GM18858 (cell line): ENCODE data around the gene CASTOR1.

Source experiments
- ATAC-seq: cut with Tn5 transposase; IDR thresholded peaks from one replicate; pipeline ENCODE4 v1.9.1; 2021; ENCODE audit not compliant: unreplicated experiment

CASTOR1 gene

DNA sequence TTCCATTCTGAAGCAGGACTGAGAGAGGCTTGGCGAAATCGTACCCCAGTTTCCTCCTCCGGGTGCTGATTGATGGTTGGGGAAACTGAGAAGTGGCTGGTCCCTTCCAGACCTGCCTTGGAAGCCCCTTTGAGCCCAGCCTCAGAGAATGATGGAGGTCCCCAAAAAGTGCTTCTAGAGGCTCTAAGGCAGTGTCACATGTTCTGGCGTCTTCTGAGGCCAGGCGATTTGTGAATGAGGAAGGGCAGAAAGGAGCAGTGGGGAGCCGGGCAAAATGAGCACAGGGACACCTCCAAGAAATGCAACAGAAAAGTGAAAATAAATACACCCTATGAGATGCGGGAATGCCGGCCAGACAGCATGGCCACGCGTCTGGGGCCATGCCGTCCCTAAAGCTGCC lies 41.7 kb downstream of the CASTOR1 start:
- ATAC-seq, result no peak

DNA sequence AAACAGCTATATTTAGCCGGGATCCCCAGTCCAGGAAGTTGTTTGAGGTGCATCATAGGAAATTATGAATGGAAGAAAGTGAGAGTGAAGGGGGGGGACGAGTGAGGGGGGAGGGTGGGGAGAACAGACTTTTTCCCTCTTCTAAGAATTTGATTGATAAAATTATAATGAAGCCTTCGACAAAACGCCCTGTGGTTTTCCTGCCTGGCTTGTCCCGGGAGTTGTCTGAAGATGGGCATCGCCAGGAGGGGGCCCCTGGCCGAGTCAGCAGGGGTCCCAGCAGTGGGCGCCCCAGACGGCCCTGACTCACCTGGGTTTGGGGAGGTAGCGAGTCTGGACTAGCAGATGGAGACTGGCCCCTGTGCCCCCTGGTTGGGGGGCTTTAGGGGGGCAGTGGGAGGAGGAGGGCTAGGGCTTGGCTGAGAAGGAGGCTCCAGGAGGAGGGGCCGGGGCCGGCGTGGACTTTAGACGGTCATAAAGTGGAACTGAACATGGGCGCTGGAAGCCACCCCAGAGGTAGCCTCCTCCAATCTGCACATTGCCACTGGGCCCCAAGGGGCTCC lies 42.4 kb downstream of the CASTOR1 start:
- ATAC-seq, result no peak

DNA sequence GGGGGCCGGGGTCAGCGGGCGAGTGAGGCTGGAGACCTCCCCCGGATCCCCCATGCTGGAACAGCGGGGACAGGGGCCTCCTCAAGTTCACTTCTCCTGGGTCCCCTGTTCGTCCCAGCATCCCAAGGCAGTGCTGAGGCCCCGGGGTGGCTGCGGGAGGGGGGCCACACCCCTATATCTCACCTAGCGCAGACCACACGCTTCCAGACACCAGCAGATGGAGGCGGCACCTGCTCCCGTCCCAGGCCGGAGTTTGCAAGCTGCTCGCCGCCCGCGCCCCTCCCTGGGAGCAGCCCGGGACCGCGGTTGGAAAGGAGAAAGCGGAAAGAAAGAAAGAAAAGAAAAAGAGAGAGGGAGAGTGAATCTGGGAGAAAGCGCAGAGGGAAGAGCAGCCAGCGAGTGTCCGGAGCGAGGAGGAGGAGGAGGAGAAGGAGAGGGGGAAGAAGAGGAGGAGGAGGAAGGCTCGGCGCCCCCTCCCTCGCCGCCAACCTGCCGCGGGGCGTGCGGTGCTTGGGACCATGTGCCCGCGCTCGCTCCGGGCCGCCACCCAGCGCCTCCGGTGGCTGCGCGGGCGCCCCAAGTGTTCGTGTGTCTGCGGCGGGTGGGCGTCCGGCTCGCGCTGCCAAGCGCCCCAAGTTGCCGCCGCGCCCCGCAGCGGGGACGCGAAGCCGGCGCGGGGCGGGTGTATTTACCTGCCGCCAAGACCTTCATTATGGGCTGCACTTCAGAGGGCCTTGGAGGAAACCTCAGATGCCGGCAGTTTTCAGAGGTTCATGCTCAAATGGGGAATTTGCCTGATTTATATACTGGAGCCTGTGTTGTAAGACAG lies 43.1 kb downstream of the CASTOR1 start, which contains the start of gene LIF:
Gene LIF, minus strand, starts transcription at position 775 of the 829 bp plus-strand sequence. Its CDS starts 64 bp downstream, at position 711.
- ATAC-seq, result no peak

DNA sequence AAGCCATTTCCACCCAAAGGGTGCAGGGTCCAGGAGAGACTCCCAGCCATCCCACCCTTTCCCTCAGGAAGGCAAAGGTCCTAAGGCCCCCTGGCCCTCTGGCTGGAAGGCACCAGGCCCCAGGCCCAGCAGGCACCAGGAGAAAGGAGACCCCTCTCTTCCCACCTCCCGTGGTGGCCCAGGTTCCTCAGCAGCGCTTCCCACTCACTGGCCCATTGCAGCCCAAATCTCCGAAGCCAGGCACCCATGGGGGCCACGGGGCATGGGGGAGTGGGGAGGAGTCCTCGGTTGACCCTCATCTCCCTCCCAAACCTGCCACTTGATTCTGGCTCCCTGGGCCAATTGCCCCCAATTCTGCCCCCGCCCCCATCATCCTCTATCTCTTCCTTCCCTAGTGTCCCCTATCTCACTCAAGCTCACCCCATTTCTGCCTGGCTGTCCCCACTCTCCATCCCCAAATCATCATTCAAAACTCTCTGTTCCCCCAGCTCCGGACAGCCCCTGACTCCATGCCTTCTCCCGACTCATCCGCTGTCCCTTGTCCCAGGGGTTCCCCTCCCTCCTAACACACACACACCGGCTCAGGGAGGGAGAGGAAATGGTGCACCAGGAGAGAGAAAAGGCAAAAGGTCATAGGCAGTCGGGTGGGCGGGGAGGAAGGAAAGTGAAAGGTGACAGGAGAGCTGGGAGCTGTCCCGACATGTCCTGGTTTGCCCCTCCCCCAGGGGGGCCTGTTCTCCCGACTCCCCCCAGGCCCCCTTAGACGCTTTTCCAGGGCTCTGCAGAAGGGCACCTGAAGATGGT lies 43.9 kb downstream of the CASTOR1 start:
- no peak for ATAC-seq

DNA sequence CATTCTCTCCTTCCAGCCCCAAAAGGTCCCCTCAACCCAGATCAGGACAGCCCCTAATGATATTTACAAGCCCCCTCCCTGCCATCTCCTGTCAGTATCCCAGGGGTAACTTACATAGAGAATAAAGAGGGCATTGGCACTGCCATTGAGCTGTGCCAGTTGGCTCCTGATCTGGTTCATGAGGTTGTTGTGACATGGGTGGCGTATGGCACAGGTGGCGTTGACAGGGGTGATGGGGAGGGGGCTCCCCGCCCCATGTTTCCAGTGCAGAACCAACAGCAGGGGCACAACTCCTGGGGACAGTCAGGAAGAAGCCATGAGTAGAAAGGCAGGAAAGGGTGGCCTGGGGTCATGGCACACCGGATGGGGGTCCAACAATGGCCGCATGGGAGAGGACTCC lies 44.7 kb downstream of the CASTOR1 start:
- no peak for ATAC-seq

DNA sequence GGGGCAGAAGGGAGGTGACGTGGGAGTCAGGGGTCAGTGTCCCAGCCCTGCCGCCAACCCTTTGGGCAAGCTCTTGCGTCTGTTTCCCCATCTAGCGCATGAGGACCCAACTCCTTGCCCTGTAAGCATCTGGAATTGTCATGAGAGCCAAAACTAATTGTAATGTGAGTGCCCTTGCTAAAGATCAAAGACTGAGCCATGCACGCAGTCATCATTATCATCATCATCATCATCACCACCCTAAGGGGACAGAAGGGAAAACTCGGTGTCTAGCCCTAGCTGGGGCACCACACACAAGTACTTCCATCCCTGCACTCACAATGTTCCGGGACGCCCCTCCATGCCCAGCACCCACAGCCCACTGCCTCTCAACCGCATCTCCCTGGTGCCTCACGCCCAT lies 45.2 kb downstream of the CASTOR1 start:
- ATAC-seq, result no peak

DNA sequence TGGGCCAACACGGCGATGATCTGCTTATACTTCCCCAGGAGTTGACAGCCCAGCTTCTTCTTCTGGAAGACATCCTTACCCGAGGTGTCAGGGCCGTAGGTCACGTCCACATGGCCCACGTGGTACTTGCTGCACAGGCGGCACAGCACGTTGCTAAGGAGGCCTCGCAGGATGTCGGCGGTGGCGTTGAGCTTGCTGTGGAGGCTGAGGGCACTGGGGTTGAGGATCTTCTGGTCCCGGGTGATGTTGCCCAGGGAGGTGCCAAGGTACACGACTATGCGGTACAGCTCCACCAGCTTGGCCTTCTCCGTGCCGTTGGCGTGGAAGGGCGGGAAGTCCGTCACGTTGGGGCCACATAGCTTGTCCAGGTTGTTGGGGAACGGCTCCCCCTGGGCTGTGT lies 45.6 kb downstream of the CASTOR1 start:
- ATAC-seq, result no peak

DNA sequence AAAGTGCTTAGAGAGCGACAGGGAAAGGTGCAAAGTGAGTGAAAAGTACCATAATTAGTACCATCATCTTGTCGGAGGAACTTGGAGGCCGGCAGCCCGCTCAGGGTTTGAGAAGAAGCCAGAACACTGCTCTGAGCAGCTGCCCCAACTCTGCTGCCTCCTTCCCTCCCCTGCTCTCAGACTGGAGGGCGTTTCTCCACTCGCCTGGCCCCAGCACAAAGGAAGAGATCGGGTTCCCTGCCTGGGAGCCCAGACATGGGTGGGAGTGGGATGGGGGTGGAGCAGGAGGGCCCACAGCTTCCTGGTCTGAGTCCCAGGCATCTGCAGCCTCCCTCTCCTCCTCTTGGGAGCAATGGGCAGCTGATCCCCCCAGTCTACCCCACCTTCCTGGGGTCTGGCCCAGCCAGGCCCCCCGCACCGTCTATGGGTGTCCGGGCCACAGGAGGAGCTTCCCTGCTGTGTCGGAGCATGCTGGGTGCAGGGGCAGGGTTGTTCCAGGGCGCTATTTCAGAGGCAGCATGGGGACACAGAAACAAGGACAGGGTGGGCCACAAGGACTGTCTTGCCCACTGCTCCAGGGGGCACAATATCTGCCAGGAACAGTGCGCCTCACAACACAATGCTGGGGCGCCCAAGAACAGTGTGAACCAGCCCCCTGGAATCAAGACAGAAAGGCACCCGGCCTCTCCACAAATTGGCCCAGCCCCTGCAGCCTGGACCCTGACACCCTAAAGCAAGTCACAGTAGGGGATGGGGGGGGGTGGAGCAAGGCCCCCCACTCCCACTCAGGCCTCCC lies 47.5 kb downstream of the CASTOR1 start:
- ATAC-seq, result no peak

DNA sequence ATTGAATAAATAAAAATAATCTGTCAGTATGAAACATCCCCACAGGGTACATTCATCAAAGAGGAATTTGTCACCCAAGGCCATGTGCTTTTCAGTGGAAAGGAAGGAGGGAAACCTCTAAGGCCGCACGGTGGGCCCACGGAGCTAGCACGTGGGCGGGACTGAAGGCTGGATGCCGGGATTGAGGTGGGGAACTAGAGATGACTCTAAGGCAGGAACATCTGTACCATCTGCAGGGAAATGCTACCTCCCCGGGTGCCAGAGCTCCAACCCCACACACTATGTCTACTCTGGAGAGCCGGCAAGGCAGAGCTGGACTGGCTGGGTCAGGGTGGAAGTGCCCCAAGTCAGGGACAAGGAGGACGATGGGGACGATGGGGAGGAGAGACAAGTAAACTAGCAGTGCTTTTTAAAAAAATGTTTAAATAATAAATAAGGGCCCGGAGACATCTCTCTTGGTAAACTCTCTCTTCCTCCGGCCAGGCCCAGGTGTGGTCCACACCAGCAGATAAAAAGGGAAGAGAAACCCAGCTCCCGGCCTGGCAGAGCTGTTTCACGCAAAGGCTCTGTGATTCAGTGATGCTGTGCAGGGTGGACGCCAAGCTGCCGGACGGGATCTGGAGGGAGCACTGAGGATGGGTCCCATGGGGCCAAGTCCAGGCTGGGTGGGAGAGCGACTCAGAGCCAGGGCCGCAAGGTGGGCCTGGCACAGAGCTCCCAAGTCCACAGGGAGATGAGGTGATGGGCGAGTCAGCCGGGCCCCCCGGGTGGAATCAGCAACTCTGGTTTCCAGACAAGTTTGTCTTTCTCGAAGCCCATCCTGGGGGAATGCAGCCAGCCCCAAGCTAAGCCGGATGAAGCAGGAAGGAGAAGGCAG lies 48.5 kb downstream of the CASTOR1 start:
- no peak for ATAC-seq

DNA sequence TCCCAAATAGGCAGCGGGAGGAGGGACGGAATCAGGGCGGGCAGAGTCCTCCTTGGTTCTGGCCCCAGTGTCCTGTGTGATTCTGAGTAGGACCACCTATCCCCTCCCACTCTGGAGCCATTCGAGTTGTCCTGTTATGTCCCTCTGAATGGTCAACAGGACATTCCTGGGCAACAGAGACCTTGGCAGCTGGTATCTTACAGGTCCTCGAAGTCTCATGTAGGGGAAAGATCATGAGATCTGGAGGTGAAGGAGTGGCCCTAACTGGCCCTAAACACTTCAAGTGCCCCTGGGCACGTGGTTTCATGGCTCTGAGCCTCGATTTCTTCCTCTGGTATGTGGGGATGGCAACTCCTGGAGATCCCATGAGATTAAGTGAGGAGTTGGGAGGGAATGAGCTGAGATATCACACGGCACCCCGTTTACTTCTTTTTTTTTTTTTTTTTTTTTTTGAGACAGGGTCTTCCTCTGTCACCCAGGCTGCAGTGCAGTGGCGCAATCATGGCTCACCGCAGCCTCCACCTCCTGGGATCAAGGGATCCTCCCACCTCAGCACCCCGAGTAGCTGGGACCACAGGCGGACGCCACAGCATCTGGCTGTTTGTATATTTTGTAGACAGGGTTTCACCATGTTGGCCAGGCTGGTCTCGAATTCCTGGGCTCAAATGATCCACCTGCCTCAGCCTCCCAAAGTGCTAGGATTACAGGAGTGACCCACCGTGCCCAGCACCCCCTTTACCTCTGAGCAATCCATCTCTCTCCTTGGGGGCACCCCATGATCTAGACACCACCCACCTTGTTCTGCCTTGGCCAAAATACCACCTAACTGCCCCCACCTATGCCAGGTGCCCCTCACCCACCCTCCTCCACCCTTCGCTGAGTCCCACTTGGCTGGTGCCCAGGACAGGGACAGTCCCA lies 49.6 kb downstream of the CASTOR1 start:
- ATAC-seq, result no peak

DNA sequence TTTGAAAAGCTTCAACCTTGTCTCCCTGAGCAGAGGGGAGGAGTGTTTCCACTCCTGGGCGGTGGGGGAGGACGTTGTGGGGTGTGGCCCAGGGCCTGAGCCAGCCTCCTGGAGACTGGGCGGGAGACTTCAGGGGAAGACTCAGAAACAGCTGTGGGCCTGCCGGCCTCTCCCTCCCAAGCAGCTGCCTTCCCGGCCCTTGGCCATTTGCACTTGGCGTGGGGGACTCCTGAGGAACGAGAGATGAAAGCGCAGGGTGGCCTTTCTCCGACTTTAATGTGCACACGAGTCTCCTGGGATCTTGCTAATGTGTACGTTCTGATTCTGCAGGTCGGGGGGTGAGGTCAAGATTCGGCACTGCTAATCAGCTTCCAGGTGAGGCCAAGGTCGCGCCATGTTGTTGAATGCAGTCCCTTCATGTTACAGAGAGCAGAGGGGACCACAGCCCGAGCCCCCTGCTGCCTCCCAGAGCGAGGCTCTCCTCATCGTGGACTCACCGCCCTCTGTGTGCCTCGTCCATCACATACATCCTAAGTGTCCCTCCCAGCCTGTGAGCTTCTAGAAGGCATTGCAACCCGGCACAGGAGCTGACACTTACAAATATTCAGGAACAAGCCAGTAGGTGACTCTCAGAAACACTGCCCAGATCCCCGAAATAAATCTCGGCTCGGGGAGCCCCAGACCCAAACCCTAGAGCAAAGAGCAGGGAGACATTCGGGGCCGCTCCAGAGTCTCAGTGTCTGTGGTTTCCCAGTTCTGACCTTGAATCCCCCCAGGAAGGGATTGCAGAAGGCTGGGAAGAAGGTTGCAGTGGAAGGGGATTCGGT lies 50.4 kb downstream of the CASTOR1 start:
- ATAC-seq, result no peak

DNA sequence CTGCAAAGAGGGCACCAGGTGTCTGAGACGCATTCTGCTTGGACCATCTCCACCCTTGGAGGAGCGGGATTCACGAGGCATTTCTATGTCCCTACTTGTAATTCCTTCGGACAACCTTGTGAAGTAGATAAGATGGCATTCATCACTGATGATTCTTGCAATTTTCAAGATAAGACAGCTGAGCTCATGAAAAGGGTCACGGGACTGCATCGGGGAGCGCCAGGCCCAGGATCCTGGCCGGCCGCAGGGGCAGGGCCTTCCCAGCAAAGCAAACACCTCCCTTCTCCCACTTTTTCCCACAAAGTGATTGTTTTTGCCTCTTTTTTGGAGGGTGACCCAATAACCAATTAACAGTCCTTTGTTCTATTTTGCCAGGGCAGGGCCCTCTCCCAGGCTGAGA lies 51.2 kb downstream of the CASTOR1 start:
- ATAC-seq, result no peak

DNA sequence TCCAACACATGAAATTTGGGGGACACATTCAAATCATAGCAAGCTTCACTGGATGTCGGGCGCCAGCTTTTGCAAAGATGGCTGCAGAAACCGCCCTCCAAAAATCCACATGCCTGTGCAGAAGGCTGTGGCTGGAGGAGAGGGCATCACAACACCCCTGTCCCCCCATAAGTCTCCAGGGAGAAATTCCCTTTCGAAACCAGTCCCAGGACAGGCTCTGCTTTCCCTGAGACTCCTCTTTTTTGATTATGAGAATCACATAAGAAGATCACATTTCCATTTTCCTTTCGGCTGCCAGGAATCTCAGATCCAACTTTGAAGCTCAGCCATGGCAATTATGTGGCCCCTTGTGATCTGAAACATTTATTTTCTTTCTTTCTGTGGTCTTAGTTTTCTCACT lies 52.4 kb downstream of the CASTOR1 start:
- no peak for ATAC-seq

DNA sequence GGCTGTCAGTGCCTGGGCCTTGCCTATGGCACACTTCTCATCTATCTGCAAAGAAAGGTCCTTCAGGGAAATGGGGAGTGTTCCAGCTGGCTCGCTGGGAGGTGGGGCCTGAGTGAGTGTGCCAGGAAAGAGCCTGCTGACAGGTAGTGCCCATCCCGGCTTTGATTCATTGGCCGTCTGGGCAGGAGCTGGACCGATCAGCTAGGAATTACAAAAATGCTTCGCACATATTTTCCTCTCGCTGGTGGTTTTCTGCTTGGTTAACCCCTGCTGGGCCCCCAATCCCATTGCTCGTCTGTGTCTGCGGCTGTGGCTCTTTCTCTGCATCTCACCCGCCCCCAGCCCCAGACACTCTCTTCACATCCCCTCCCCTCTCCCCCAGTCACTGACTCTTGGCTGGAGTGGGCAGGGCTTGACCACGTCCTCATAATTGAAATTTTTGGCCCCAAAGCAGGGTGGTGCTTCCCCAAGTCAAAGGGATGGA lies 53.6 kb downstream of the CASTOR1 start:
- ATAC-seq, result no peak
